Colonic mucosa (tissue), 4 donors: ENCODE measurements around the gene LAMC2. TPM values are rescaled to one million over a fixed set of nuclear protein-coding genes. Genes with fewer than 3 reads are reported as not detected.
"Not testable (repeated sequence)": the region's sequence is repeated elsewhere in the genome, so short reads cannot be mapped to it uniquely, and the experiment has no call there.

Experiments
- DNase-seq: peaks from one replicate; pipeline ENCODE4 v3.0.0-alpha.2; 2020
- H3K27ac ChIP-seq: fragments of 200-600 bp; one replicate; pipeline ENCODE4 v1.8.0; 2021
- H3K27me3 ChIP-seq: fragments of 200-600 bp; one replicate; pipeline ENCODE4 v1.8.0; 2021
- H3K36me3 ChIP-seq: fragments of 200-600 bp; one replicate; pipeline ENCODE4 v1.8.0; 2021
- H3K4me1 ChIP-seq: fragments of 200-600 bp; one replicate; pipeline ENCODE4 v1.8.0; 2021; ENCODE audit warnings: mild to moderate bottlenecking
- H3K4me3 ChIP-seq: fragments of 200-600 bp; one replicate; pipeline ENCODE4 v1.8.0; 2021
- H3K9ac ChIP-seq, 2 donors: one replicate each; pipeline ENCODE4 v1.7.0; 2013; ENCODE audit warnings: control low read depth in 2 of 2, low read depth in 2 of 2, low read length in 2 of 2
- H3K9me3 ChIP-seq: fragments of 200-600 bp; one replicate; pipeline ENCODE4 v1.8.0; 2021
- intact Hi-C: fragments of 100-400 bp; cut with DNase I; formaldehyde crosslinking; loops from one replicate; pipeline ENCODE4 v1.14.1; 2022
- total RNA-seq, 2 donors: library from RNA; stranded (reverse); fragmentation: NEBNext Ultra II Directional in 1 of 2; extraction: Animal tissue kit (Norgen Biotek cat#: 25700) in 1 of 2; gene quantifications; one replicate each; pipeline ENCODE4 v1.2.1, GENCODE V29; 2021
- TF ChIP-seq, protein P1 (sequence below): fragments of 200-600 bp; IDR thresholded peaks from one replicate; pipeline ENCODE4 v1.8.0; 2022; ENCODE audit warnings: antibody characterized with exemption, mild to moderate bottlenecking
- donor health status: healthy.
- donor health status: DM: no; HTN: no; CAD: no.
- donor health status: DM: no; HTN: no; CAD: no.

Gene LAMC2
- total RNA-seq, 2 donors from 2014 or later: 25.3 to 27.7 TPM

DNA sequence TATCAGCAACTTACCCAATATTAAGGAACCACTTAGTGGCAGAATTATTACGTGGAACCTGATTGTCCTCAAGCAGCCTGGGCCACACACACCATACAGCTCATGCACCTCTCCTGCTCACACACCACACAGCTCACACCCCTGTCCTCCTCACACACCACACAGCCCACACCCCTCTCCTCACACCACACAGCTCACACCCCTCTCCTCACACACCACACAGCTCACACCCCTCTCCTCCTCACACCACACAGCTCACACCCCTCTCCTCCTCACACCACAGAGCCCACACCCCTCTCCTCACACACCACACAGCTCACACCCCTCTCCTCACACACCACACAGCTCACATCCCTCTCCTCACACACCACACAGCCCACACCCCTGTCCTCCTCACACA is 36.8 kb upstream of the LAMC2 start:
- Histone ChIP-seq H3K27ac (no peak overlapping the region), H3K9ac (no peak overlapping the region), H3K36me3 (no peaks in the 10 kb centered on the region), H3K9me3 (no peaks in the 10 kb centered on the region), H3K4me1 (no peaks in the 10 kb centered on the region), H3K4me3 (no peak overlapping the region), H3K27me3 (no peaks in the 10 kb centered on the region)
- DNase-seq: no peak
- TF ChIP-seq, protein P1, sequence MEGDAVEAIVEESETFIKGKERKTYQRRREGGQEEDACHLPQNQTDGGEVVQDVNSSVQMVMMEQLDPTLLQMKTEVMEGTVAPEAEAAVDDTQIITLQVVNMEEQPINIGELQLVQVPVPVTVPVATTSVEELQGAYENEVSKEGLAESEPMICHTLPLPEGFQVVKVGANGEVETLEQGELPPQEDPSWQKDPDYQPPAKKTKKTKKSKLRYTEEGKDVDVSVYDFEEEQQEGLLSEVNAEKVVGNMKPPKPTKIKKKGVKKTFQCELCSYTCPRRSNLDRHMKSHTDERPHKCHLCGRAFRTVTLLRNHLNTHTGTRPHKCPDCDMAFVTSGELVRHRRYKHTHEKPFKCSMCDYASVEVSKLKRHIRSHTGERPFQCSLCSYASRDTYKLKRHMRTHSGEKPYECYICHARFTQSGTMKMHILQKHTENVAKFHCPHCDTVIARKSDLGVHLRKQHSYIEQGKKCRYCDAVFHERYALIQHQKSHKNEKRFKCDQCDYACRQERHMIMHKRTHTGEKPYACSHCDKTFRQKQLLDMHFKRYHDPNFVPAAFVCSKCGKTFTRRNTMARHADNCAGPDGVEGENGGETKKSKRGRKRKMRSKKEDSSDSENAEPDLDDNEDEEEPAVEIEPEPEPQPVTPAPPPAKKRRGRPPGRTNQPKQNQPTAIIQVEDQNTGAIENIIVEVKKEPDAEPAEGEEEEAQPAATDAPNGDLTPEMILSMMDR: no peak
- intact Hi-C loops: no loop called here

DNA sequence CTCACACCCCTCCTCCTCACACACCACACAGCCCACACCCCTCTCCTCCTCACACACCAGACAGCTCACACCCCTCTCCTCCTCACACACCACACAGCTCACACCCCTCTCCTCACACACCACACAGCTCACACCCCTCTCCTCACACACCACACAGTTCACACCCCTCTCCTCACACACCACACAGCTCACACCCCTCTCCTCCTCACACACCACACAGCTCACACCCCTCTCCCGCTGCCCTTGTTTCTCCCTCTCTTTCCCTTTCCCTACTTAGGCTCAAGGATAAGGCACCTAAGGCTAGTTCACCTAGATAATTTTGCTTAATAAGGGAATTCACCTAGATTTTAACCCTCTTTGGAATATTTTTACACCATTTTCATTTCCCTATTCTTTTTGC is 36.0 kb upstream of the LAMC2 start:
- DNase-seq, H3K9ac ChIP-seq, H3K36me3 ChIP-seq, intact Hi-C loops, H3K9me3 ChIP-seq, H3K4me3 ChIP-seq, H3K27me3 ChIP-seq, H3K27ac ChIP-seq, H3K4me1 ChIP-seq: not testable (repeated sequence)

DNA sequence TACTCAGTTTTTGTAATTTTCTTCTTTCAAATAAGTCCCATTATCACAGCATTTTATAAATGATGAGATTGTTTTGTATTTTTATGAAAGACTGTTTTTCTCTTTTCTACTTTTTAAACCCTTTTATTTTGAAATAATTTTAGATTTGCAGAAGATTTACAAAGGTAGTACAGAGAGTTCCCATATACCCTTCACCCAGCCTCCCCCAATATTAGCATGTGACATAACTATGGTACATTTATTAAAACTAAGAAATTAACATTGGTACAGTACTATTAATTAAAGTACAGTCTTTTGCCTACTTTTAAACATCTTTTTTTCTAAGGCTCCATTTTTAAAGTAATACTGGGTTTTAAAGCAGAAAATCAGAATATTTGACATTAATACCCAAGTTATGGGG is 35.6 kb upstream of the LAMC2 start:
- H3K27ac ChIP-seq: no peak overlapping the region
- no peaks in the 10 kb centered on the region for H3K9me3 ChIP-seq
- intact Hi-C loops: no loop called here
- no peak overlapping the region for H3K9ac ChIP-seq
- DNase-seq: no peak
- TF ChIP-seq, protein P1: no peak
- H3K36me3 ChIP-seq: no peaks in the 10 kb centered on the region
- H3K4me3 ChIP-seq: no peak overlapping the region
- H3K27me3 ChIP-seq: no peaks in the 10 kb centered on the region
- H3K4me1 ChIP-seq: no peaks in the 10 kb centered on the region

DNA sequence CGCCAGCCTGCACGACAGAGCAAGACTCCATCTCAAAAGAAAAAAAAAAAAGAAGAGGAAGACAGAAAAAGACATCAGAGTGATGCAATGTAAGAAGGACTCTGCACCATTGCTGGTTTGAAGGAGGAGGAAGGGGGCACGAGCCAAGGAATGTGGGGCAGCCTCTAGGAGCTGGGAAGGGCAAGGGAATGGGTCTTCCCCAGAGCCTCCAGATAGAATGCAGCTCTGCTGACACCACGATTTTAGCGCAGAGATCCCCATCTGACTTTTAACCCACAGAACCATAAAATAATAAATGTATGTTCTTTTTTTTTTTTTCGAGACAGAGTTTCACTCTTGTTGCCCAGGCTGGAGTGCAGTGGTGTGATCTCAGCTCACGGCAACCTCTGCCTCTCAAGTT is 33.9 kb upstream of the LAMC2 start:
- no peaks in the 10 kb centered on the region for H3K9me3 ChIP-seq
- no peak overlapping the region for H3K4me3 ChIP-seq
- no peaks in the 10 kb centered on the region for H3K36me3 ChIP-seq
- no peak overlapping the region for H3K27ac ChIP-seq
- DNase-seq: no peak
- intact Hi-C loops: no loop called here
- no peaks in the 10 kb centered on the region for H3K27me3 ChIP-seq
- no peak overlapping the region for H3K9ac ChIP-seq
- no peaks in the 10 kb centered on the region for H3K4me1 ChIP-seq
- TF ChIP-seq, protein P1: no peak

DNA sequence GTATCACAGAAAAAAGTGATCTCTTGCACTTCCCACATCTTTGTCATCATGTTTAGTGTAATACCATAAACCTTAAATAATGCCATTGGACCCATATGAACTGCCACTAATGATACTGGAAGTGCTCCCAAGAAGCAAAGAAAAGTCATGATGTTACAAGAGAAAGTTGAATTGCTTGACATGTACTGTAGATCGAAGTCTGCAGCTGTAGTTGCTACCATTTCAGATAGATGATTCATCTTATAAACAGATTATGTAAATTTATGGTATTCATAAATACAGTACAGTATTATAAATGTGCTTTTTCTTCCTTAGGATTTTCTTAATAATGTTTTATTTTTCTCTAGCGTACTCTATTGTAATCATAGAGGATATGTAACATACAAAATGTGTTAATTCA is 30.1 kb upstream of the LAMC2 start:
- Histone ChIP-seq H3K4me3 (no peak overlapping the region), H3K4me1 (no peaks in the 10 kb centered on the region), H3K27ac (no peak overlapping the region), H3K9ac (no peak overlapping the region), H3K36me3 (no peaks in the 10 kb centered on the region), H3K9me3 (no peaks in the 10 kb centered on the region), H3K27me3 (no peaks in the 10 kb centered on the region)
- TF ChIP-seq, protein P1: no peak
- DNase-seq: no peak
- intact Hi-C loops: no loop called here

DNA sequence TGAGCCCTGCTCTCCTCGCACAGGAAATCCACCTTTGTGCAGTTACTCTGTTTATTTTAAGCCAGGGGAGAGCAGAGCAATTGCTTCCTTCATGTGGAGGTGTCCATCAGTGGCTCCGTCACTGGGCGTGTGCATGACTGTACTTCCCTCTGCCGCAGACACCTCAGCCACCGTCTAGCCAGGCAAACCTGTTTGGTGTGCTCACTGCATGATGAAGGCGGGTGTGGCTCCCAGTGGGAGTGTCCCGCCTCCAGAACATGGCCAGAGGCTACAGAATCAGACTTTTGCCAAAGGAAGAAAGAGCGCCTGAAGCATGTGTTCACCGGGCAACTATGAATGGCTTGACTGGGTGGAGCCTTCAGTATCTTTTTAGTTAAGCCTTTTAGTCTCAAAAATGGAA is 26.1 kb upstream of the LAMC2 start:
- Histone ChIP-seq H3K27me3 (no peaks in the 10 kb centered on the region), H3K9ac (no peak overlapping the region), H3K36me3 (no peaks in the 10 kb centered on the region), H3K4me1 (no peaks in the 10 kb centered on the region), H3K4me3 (no peak overlapping the region), H3K27ac (peak overlapping the region; percentile 15), H3K9me3 (no peaks in the 10 kb centered on the region)
- DNase-seq: peak; percentile 90
- TF ChIP-seq, protein P1: no peak
- intact Hi-C loops: no loop called here
